GM18870 (cell line): ENCODE measurements around the gene INPP5D.
A peak's percentile ranks its signal among the peaks of the same experiment; 100 is the strongest.

Experiments
- ATAC-seq: cut with Tn5 transposase; IDR thresholded peaks from one replicate; pipeline ENCODE4 v1.9.1; 2021; ENCODE audit warnings: moderate library complexity; ENCODE audit not compliant: unreplicated experiment

INPP5D gene

GRCh38 chr2:233226511-233227031 is 166.4 kb downstream of the INPP5D start:
- no peak for ATAC-seq

- ATAC-seq: no peak
Measured at GRCh38 chr2:233227346-233227978, 167.3 kb downstream of the INPP5D start.

GRCh38 chr2:233228376-233228775 is 168.2 kb downstream of the INPP5D start:
- no peak for ATAC-seq

GRCh38 chr2:233233618-233234230 is 173.6 kb downstream of the INPP5D start:
- ATAC-seq: no peak

GRCh38 chr2:233234264-233234663 is 174.1 kb downstream of the INPP5D start:
- no peak for ATAC-seq

- no peak for ATAC-seq
Measured at GRCh38 chr2:233234996-233235395, 174.9 kb downstream of the INPP5D start.

GRCh38 chr2:233235977-233236376 is 175.8 kb downstream of the INPP5D start:
- ATAC-seq: no peak

- ATAC-seq: no peak
Measured at GRCh38 chr2:233236820-233237589, 176.9 kb downstream of the INPP5D start.

- no peak for ATAC-seq
Measured at GRCh38 chr2:233240897-233241296, 180.8 kb downstream of the INPP5D start.

GRCh38 chr2:233241803-233242202 is 181.7 kb downstream of the INPP5D start:
- no peak for ATAC-seq

- ATAC-seq: no peak
Measured at GRCh38 chr2:233242231-233242927, 182.2 kb downstream of the INPP5D start.

GRCh38 chr2:233243348-233243747 is 183.2 kb downstream of the INPP5D start:
- ATAC-seq: no peak

- no peak for ATAC-seq
Measured at GRCh38 chr2:233244818-233245217, 184.7 kb downstream of the INPP5D start.

- no peak for ATAC-seq
Measured at GRCh38 chr2:233245406-233245805, 185.3 kb downstream of the INPP5D start.

- ATAC-seq: no peak
Measured at GRCh38 chr2:233247116-233247515, 187.0 kb downstream of the INPP5D start.

GRCh38 chr2:233247744-233248143 is 187.6 kb downstream of the INPP5D start:
- ATAC-seq: no peak

GRCh38 chr2:233248999-233249398 is 188.9 kb downstream of the INPP5D start:
- ATAC-seq: no peak

- ATAC-seq: no peak
Measured at GRCh38 chr2:233250568-233250967, 190.4 kb downstream of the INPP5D start.

GRCh38 chr2:233250985-233251305 is 190.8 kb downstream of the INPP5D start:
- peak; percentile 18 for ATAC-seq

- ATAC-seq: peak; percentile 75
Measured at GRCh38 chr2:233251306-233252116, 191.4 kb downstream of the INPP5D start, which contains the start of gene ATG16L1. Gene ATG16L1 (plus strand): TSS chr2:233251673. CDS start chr2:233251828, 155 bp downstream.
